Inflammatory macrophage (primary cell): Measurements from ENCODE around the gene ONECUT2.

Experiments
- DNase-seq, 2 donors: peaks; one replicate each; pipeline ENCODE4 v3.0.0-alpha.2; 2020 to 2022

The ONECUT2 gene

DNA sequence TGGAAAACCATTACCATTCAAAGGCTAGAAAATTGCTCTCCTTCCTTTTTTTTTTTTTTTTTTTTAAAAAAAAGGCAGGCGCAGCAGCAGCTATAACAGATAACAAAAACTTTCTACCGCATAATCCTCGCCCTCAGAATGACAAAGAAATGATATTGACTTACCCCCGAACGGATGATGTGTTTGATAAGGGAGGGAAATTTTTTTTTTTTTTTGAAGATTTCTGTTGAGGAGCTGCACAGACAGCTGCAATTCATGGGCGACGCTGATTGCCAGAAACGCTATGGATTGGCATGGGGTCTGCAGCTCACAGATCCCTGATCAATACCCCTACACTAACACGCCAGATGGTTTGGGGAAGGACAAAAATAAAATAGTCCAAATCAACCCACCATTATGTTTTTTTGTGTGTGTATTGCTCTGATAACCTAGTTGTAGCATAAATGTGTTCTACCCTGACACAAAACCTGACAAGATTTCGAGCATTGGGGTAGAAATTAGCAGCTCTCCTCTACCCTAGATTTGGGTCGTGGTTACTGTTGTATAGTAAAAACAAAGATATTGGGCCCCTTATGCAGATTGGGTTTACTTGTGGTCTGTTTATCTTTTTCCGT, 3.6 kb upstream of the ONECUT2 start:
- no peak for DNase-seq

DNA sequence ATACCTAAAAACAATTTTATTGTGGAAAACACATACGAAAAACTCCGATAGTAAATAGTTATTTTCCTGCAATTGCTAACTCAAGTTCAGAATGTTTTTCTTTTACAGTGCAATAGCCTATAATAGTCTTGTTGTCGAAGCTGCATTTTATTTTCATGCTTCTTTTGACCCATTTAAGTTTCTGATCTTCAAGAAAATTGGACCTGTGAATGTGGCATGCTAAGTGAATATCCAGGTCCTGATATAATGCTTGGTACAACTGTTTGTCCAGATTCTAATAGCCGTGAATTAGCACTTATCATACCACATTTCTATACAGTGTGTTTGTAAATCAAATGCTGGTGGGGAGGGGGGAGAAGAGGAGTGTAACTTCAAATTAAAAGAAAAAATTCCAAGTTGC, 3.0 kb upstream of the ONECUT2 start:
- DNase-seq: no peak

DNA sequence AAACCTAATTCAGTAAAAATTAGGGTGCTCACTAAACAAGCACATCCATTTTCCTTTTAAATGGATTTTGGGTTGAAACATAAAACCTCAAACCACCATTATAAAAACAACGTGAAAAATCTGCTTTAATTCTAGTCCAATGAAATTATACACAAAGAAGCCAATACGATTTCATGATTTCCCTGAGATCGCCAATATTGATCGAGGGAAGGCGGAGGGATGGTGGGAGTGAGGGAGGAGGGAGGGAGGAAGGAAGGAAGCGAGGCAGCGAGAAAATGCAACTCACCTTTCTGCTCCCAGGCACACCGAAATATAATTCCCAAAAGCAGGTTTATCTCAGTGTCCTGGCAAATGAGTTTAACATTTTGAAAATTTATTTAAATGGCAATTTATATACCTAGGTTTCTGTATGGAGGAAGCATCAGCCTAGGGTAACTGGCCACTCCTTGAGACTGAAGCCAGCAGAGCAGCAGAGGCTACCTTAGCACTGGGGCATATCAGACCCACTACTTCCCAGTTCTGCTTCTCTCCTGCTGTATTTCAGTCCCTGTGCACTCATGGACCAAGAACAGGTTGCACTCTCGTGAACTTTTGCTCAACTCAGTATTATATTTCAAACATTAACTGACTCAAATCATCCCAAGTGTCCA, 2.3 kb upstream of the ONECUT2 start:
- no peak for DNase-seq

DNA sequence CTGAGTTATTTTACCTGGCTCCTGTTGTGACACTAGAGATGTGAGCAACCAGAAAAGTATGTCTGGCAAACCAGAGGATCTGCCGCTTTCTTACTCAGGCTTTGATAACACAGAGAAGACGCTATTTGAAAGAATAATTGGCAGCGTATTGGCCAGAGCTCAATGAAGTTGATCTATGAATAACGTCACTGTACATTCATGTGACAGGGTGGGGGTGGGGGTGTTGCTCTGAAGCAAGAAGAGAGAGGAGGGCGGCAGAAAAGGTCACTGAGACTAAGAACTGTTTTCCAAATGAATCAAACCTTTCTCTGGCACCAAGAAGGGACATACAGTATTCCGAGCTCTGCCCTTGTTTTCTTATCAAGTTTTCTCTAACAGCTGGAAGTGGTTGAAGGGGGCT, 1.7 kb upstream of the ONECUT2 start:
- DNase-seq: no peak

DNA sequence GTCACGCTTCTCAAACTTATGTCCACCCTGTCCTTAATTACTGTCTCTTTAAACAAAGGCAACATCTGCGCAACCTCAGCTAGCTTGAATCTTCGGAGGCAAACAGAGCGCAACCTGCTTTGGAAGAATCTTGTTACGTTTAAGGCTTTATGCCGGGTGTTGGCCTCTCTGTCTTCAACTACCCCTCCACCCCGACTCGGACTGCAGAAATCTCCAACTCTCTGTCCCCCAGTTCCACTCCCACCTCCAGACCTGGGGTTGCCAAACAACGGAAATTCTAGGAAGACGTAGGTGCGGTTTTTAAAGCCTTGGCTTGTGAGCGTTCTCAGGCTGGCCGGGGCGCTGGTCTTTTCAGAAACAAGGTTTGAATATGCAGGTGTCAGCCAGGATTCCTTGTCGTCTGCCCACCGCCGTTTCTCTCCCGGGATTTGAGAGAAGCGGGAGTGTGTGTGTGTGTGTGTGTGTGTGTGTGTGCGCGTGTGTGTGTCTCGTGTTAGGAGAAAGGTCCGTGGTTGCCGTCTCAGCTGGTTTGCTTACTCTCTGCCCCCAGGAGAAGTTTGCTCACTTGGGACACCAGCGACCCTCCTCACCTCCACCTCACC, 1.1 kb upstream of the ONECUT2 start:
- no peak for DNase-seq

DNA sequence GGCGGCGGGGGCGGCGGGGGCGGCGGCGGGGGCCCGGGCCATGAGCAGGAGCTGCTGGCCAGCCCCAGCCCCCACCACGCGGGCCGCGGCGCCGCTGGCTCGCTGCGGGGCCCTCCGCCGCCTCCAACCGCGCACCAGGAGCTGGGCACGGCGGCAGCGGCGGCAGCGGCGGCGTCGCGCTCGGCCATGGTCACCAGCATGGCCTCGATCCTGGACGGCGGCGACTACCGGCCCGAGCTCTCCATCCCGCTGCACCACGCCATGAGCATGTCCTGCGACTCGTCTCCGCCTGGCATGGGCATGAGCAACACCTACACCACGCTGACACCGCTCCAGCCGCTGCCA, 644 bp downstream of the ONECUT2 start:
- no peak for DNase-seq

DNA sequence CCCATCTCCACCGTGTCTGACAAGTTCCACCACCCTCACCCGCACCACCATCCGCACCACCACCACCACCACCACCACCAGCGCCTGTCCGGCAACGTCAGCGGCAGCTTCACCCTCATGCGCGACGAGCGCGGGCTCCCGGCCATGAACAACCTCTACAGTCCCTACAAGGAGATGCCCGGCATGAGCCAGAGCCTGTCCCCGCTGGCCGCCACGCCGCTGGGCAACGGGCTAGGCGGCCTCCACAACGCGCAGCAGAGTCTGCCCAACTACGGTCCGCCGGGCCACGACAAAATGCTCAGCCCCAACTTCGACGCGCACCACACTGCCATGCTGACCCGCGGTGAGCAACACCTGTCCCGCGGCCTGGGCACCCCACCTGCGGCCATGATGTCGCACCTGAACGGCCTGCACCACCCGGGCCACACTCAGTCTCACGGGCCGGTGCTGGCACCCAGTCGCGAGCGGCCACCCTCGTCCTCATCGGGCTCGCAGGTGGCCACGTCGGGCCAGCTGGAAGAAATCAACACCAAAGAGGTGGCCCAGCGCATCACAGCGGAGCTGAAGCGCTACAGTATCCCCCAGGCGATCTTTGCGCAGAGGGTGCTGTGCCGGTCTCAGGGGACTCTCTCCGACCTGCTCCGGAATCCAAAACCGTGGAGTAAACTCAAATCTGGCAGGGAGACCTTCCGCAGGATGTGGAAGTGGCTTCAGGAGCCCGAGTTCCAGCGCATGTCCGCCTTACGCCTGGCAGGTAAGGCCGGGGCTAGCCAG, 1.2 kb downstream of the ONECUT2 start:
- no peak for DNase-seq

DNA sequence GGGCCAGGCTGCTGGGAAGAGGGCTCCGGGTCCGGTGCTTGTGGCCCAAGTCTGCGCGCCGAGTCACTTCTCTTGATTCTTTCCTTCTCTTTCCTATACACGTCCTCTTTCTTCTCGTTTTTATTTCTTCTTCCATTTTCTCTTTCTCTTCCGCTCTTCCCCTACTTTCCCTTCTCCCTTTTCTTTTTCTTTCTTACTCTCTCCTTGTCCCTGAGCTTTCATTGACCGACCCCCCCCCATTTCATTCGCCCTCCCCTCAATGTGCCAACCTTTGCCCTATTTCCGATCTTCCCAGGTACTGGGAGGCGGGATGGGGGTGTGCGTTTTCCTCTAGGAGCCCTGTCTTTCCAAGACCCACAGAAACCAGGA, 1.8 kb downstream of the ONECUT2 start:
- no peak for DNase-seq

DNA sequence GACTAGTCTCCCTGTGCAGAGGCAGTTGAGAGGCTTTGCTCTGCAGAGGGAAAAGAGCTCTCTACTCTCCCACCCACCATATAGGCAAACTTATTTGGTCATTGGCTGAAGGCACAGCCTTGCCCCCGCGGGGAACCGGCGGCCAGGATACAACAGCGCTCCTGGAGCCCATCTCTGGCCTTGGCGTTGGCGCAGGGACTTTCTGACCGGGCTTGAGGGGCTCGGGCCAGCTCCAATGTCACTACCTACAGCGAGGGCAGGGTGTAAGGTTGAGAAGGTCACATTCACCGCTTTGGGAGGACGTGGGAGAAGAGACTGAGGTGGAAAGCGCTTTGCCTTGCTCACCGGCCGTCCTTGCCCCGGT, 2.2 kb downstream of the ONECUT2 start:
- no peak for DNase-seq

DNA sequence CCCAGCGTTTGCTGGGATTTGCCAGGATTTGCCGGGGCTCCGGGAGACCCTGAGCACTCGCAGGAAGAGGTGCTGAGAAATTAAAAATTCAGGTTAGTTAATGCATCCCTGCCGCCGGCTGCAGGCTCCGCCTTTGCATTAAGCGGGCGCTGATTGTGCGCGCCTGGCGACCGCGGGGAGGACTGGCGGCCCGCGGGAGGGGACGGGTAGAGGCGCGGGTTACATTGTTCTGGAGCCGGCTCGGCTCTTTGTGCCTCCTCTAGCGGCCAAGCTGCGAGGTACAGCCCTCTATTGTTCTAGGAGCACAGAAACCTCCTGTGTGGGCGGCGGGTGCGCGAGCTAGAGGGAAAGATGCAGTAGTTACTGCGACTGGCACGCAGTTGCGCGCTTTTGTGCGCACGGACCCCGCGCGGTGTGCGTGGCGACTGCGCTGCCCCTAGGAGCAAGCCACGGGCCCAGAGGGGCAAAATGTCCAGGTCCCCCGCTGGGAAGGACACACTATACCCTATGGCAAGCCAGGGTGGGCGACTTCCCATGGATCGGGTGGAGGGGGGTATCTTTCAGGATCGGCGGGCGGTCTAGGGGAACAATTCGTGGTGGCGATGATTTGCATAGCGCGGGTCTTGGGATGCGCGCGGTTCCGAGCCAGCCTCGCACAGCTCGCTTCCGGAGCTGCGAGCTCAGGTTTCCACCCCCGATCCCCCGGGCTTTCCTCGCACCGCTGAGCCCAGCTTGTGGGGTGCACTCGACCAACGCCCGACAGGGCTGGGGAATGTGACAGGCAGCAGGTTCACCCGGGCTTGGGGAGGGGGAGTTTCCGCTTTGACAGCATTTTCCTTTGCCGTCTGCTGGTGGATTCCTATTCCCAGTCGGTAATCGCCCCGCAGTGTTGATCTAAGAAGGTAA, 2.8 kb downstream of the ONECUT2 start:
- peak; percentile 51 to 59 for DNase-seq

DNA sequence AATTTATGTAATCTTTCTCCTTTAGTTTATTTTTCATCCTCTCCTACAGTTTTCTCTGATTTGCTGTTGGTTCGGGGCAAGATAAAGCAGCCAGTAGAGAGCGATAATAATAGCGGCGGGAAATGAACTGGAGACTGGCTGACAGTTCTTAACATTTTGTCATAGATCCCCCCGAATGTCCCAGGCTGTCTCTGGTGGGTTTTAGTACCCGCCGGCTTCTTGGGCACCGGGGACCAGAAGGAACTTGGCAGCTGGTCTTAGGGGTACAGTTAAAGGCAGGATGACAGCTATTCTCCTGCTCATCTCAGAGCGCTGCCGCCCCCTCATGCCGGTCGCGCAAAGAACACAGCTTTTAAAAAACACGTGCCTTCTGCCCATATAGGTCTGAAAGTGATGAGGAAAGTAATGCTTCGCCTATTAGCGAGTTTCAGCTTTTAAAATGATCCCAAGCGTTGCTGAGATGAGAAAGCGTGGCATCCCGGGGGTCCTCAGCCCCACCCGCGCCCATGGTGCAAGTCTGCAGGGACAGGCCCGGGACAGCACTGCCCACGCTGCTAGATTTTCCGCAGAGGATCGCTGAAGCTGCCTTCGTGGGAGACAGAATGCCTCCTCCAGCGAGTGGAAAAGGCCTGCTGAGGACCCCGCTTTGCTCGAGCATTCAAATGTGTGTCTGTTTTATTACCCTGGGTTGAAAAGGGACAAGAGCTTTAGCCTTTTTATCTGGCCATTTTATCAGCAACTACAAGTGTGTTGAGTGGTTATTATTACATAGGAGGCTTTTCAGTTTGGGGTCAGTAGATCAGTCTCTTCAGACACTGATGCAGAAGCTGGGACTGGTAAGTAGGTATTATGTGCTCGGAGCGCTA, 3.8 kb downstream of the ONECUT2 start:
- no peak for DNase-seq

DNA sequence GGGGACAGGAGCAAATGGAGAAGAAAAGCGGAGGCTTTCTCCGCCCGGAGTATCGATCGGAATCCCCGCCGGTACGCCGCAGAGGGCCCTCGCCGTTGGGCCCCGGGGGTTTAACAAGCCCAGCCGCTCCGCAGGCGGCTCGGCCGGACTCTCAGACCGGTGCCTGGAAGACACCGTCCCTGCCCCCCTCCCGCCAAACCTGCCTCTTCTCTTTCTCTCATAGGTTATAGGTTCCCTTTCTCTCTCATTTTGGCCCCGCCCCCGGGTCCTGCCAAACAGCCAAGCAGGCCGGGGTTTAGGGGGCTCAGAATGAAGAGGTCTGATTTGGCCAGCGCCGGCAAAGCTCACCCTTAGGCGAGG, 4.4 kb downstream of the ONECUT2 start:
- DNase-seq: no peak

DNA sequence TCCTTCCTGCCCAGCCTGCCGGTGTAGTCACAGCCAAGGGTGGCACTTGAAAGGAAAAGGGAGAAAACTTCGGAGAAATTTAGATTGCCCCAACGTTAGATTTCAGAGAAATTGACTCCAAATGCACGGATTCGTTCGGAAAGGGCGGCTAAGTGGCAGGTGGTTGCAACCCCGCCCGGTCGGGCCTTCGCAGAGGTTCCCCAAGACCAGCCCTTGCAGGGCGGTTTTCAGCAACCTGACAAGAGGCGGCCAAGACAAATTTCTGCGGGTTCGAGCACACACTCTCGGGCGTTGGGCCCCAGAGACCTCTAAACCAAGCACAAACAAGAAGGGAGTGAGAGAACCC, 4.8 kb downstream of the ONECUT2 start:
- no peak for DNase-seq

DNA sequence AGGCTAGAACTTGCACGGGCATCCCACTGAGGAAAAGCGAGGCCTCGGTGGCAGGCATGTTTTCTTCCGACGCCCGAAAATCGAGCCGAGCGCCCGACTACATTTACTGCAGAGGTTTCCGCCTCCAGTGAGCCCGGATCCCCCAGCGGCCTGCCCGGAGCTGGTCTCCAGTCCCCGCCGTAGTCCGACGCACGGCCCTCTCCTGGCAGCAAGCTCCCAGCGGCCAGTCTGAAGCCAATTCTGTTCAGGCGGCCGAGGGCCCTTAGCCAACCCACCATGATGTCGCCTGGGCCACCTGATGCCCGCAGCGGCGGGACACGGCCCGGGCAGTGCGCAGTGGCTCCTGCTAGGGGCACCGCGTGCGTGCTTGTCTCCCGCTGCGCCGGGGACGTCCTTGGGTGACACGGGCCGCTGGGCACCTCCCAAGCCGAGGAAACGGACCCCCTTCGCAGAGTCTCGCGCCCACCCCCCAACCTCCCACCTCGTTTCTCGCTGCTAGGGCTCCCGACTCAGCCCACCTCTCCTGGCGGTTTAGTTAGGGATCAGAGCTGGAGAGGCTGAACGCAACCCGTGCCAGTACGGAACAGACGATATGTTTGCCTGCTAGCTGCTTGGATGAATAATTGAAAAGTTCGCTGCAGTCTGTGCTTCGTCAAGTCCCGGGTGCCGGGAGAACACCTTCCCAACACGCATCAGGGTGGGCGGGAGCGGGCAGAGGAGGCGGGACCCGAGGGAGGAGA, 5.3 kb downstream of the ONECUT2 start:
- DNase-seq: no peak

DNA sequence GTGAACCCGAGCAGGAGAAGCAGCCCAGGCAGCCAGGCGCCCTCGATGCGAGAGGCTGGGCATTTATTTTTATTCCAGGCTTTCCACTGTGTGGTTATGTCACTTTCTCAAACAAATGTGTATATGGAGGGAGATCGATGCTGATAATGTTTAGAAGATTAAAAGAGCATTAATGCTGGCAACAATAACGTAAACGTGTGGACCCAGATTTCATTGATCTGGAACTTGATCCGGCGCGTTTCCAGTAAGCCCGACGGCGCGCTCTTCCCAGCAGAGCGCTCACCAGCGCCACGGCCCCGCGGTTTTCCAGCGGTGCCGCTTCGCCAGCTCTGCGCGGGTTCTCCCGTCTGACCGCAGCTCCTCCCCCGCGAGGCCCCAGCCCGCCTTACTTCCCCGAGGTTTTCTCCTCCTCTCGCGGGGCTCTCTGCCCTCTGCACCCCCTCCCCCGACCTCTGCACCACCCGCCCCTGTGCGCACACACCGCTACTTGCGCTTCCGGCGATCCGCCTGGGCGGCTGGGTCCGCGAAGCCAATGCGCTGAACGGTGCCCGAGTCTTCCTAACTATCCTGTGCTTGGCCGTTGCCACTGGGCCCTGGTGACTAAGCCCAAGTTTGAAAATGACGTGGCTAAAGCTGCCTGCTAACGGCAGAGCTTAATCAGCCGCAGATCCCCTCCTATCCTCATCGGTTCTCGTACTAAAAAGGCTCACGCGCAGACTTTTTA, 6.1 kb downstream of the ONECUT2 start:
- DNase-seq: no peak

DNA sequence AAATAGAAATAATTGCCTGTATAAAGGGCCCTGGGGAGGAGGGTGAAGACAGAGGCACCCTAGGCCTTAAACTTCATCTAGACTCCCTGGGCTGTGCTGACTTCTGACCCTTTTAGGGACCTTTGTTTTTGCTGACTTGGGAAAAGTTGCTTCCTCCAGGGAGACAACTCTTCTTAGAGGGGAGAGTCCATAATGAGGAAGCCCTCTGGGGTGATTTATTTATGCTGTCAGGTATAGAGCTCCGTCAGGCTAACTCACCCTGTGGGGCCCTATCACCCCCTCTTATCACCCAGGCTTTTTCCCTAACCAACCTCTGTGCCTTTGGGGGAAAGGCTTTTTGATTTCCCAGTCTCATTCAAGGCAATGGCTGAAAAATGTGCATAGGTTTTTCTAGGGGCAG, 8.1 kb downstream of the ONECUT2 start:
- no peak for DNase-seq

DNA sequence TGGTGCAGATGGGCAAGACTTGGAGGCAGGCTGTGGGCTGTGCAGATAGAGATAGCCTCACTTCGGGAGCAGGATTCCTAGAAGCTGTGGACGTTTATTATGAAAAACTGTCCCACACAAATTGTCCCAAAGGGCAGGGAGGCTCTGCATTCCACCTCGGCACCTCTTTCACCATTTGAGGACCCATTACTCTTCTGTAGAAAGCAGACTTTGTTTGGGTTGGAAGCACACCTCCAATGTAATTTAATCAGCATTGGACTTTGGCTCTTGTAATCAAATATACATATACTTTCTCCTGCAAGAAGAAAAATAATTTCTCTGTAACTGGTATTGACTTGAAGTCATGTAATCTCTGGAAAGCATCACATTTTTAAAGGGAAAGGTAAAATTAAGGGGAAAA, 8.5 kb downstream of the ONECUT2 start:
- DNase-seq: no peak

DNA sequence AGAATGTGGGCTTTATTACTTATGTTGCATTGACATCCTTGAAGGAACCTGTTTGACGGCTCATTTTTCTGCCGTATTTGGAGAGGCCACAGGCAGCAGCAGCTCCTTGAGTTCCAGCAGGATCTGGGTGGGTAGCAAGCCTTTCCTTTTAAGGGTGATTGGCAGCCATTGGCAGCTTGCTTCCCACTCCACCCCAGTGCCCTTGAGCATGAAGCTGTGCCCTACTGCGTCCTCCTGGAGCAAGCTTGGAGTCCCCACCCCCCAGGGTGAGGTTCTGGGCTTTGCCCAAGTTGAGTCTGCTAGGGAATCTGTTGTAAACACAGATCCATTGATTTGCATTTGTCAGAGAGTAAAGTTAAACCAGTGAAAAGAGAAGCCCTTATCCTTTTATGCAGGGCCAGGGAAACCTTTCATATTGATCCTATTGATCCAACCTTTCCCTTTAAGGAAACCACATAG, 9.2 kb downstream of the ONECUT2 start:
- no peak for DNase-seq

DNA sequence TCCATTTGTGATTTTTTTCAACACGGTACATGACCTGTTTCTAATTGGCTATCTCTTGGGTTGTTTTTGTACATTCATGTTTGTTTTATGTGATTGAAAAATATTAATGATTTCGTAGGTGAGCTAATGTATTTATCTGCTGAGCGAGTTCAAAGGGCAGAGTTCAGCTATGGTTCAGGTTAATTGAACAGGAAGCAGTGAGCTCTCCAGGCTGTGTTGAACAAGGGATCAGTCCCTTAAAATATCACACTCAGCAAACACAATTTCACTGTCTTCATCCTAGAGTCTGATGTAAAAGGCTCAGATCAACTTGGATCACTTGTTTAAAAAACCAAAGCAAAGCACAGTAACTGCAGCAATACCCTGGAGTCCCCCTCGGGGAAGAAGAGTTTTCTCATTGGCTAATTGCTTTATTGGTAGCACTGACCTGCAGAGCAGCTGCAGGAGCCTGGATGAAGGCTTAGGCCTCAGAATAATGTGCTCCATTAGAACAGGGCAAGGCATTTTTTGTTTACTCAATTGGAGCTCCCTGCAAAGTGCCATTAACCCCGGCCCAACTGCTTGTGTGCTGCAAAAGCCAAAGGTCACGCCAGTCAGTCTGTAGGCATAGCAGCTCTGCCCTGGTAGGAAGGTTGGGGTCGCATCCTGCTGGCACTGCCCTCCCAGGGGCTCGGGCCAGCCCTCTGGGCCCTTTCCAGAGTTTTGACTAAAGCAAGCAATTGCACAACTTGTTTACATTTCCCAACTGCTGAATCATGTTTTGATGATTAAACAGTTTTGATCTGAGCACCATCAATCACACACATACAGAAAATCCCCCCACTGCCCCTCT, 10.5 kb downstream of the ONECUT2 start:
- DNase-seq: no peak

DNA sequence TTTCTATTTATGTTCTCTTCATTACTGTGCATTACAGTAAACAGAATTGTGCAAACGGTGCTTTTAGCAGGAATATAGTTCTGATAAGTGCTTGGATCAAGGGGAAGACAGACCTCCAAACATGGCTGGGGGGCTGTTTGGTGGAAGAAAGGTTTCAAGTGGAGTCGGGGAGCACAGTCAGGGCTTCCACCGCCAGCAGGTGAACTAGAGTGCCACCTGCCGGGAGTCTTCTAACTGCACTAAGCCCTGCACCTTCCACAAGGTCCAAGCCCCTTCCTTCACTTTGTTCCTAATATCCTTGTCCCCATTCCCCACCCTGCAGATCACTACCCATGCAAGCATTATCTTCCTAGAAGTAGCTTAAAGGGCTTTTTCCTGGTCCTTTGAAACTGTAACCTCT, 11.1 kb downstream of the ONECUT2 start:
- DNase-seq: no peak
